ENCODE results near the gene PTPMT1.

- TF ChIP-seq POLR2A (IDR thresholded peaks at IDR 0.05; ENCODE audit: low read depth, low read length) (no peak), POLR2AphosphoS5 (IDR thresholded peaks at IDR 0.05; ENCODE audit: low read depth, low read length) (no peak), TAF1 (IDR thresholded peaks at IDR 0.05; ENCODE audit: low read depth, low read length) (no peak), PAX5 (IDR thresholded peaks at IDR 0.05; ENCODE audit: insufficient read depth, low read length, severe bottlenecking) (no peak), SPI1 (IDR thresholded peaks at IDR 0.05; ENCODE audit: low read depth, low read length) (no peak), POU2F2 (IDR thresholded peaks at IDR 0.05; ENCODE audit: low read depth, low read length) (no peak)
Observed at GRCh38 chr11:47551086-47551485, 14.3 kb upstream of the PTPMT1 start.

Data from GM12891 (cell line).